BLaER1 treated with 17β-estradiol and CSF1 and Interleukin-3, amounts not matched to agents 10 nM and 100 nM (cell line): ENCODE results near the gene RERE.
A peak's percentile ranks its signal among the peaks of the same experiment; 100 is the strongest.

Experiments
- H3K27ac ChIP-seq, 11 experiments: shearing (Covaris generic); formaldehyde crosslinking; 2 replicates each; pipeline ENCODE4 v1.8.1; 2022
- H3K27me3 ChIP-seq, 11 experiments: shearing (Covaris generic); formaldehyde crosslinking; 2 replicates each; pipeline ENCODE4 v1.8.1; 2022
- H3K36me3 ChIP-seq, 11 experiments: shearing (Covaris generic); formaldehyde crosslinking; 2 replicates each; pipeline ENCODE4 v1.8.1; 2022
- H3K4me1 ChIP-seq, 10 experiments: shearing (Covaris generic); formaldehyde crosslinking; 2 replicates each; pipeline ENCODE4 v1.8.1; 2022
- H3K4me2 ChIP-seq, 11 experiments: shearing (Covaris generic); formaldehyde crosslinking; 2 replicates each; pipeline ENCODE4 v1.8.1; 2022
- H3K4me3 ChIP-seq, 10 experiments: shearing (Covaris generic); formaldehyde crosslinking; 2 replicates each; pipeline ENCODE4 v1.8.1; 2022
- H3K9ac ChIP-seq, 11 experiments: shearing (Covaris generic); formaldehyde crosslinking; 2 replicates each; pipeline ENCODE4 v1.8.1; 2022
- H3K9me3 ChIP-seq, 11 experiments: shearing (Covaris generic); formaldehyde crosslinking; replicated peaks in 1 of 11; 2 replicates each; pipeline ENCODE4 v1.8.1; 2022
- H4K20me1 ChIP-seq, 11 experiments: shearing (Covaris generic); formaldehyde crosslinking; 2 replicates each; pipeline ENCODE4 v1.8.1; 2022
- Cebpa-rat ChIP-seq, 11 experiments: shearing (Covaris generic); IDR thresholded peaks; 2 replicates each; pipeline ENCODE4 v1.8.1; 2022

The RERE gene

GRCh38 chr1:8402109-8402710 lies 415.2 kb downstream of the RERE start:
- no peak for TF ChIP-seq Cebpa-rat (IDR thresholded peaks at IDR 0.05)
- Histone ChIP-seq H3K9ac (no peak overlapping the region), H3K36me3 (peaks cover 41 to 89% (median 65%) of the 10 kb centered on the region in 11 experiments)

GRCh38 chr1:8398677-8399076 lies 418.8 kb downstream of the RERE start:
- Histone ChIP-seq H3K9ac (no peak overlapping the region), H3K4me2 (peak overlapping the region; percentile 76 to 92 (median 85); a peak in 21 of 22 replicates), H3K9me3 (peaks cover 0 to 17% (median 0%) of the 10 kb centered on the region in 11 experiments; a peak in 6 of 22 replicates), H4K20me1 (peaks cover 52 to 100% (median 79%) of the 10 kb centered on the region in 11 experiments), H3K4me1 (peaks cover 47 to 58% (median 52%) of the 10 kb centered on the region in 10 experiments), H3K4me3 (no peak overlapping the region), H3K27ac (no peak overlapping the region), H3K27me3 (no peaks in the 10 kb centered on the region), H3K36me3 (peaks cover 24 to 65% (median 39%) of the 10 kb centered on the region in 11 experiments)
- no peak for TF ChIP-seq Cebpa-rat (IDR thresholded peaks at IDR 0.05)

More at GRCh38 chr1:8402109-8402710, 415.2 kb downstream of the RERE start:
- Histone ChIP-seq H3K4me2 (no peak overlapping the region), H3K9me3 (peaks cover 0 to 17% (median 0%) of the 10 kb centered on the region in 11 experiments; a peak in 7 of 22 replicates), H3K4me3 (no peak overlapping the region), H3K27ac (no peak overlapping the region), H3K27me3 (no peaks in the 10 kb centered on the region), H3K4me1 (peaks cover 16 to 23% (median 17%) of the 10 kb centered on the region in 10 experiments), H4K20me1 (peaks cover 46 to 100% (median 79%) of the 10 kb centered on the region in 11 experiments)

- Histone ChIP-seq H3K9me3 (peaks cover 0 to 17% (median 0%) of the 10 kb centered on the region in 11 experiments; a peak in 6 of 22 replicates), H3K27ac (peak overlapping the region in 2 of 11 experiments; percentile 3 to 73; a peak in 1 of 22 replicates), H3K4me3 (no peak overlapping the region), H3K27me3 (no peaks in the 10 kb centered on the region), H3K4me1 (peaks cover 47 to 64% (median 55%) of the 10 kb centered on the region in 10 experiments), H3K4me2 (peak overlapping the region; percentile 76 to 92 (median 85)), H3K36me3 (peaks cover 25 to 65% (median 43%) of the 10 kb centered on the region in 11 experiments), H3K9ac (no peak overlapping the region), H4K20me1 (peaks cover 57 to 100% (median 79%) of the 10 kb centered on the region in 11 experiments)
- TF ChIP-seq Cebpa-rat (IDR thresholded peaks at IDR 0.05) = no peak
Measured at GRCh38 chr1:8398086-8398485, 419.4 kb downstream of the RERE start.

- H3K27me3 ChIP-seq = no peaks in the 10 kb centered on the region
- H3K4me2 ChIP-seq = peak overlapping the region; percentile 76 to 92 (median 85)
- no peak for TF ChIP-seq Cebpa-rat (IDR thresholded peaks at IDR 0.05)
- peaks cover 0 to 17% (median 0%) of the 10 kb centered on the region in 11 experiments; a peak in 6 of 22 replicates for H3K9me3 ChIP-seq
- peaks cover 63 to 100% (median 79%) of the 10 kb centered on the region in 11 experiments for H4K20me1 ChIP-seq
- no peak overlapping the region; a peak in 1 of 22 replicates for H3K9ac ChIP-seq
- H3K4me3 ChIP-seq = no peak overlapping the region
- peaks cover 47 to 65% (median 61%) of the 10 kb centered on the region in 10 experiments for H3K4me1 ChIP-seq
- H3K27ac ChIP-seq = peak overlapping the region in 2 of 11 experiments; percentile 3 to 73; a peak in 1 of 22 replicates
- H3K36me3 ChIP-seq = peaks cover 25 to 65% (median 44%) of the 10 kb centered on the region in 11 experiments
Measured at GRCh38 chr1:8397511-8397910, 419.9 kb downstream of the RERE start.

- Histone ChIP-seq H3K4me3 (no peak overlapping the region), H3K27me3 (no peaks in the 10 kb centered on the region), H4K20me1 (peaks cover 64 to 100% (median 78%) of the 10 kb centered on the region in 11 experiments), H3K36me3 (peaks cover 20 to 65% (median 42%) of the 10 kb centered on the region in 11 experiments; a peak in 21 of 22 replicates), H3K4me2 (peak overlapping the region; percentile 76 to 92 (median 85)), H3K27ac (peak overlapping the region in 3 of 11 experiments; percentile 3 to 73 (median 35); a peak in 2 of 22 replicates), H3K4me1 (peaks cover 47 to 65% (median 63%) of the 10 kb centered on the region in 10 experiments), H3K9ac (peak overlapping the region in 2 of 11 experiments; percentile 10 to 56; a peak in 2 of 22 replicates), H3K9me3 (peaks cover 0 to 15% (median 0%) of the 10 kb centered on the region in 11 experiments; a peak in 6 of 22 replicates)
- TF ChIP-seq Cebpa-rat (IDR thresholded peaks at IDR 0.05) = no peak
Measured at GRCh38 chr1:8396786-8397406, 420.5 kb downstream of the RERE start.

- H3K4me2 ChIP-seq = peak overlapping the region; percentile 76 to 92 (median 85)
- H3K27me3 ChIP-seq = no peaks in the 10 kb centered on the region
- H3K27ac ChIP-seq = peak overlapping the region in 9 of 11 experiments; percentile 45 to 73 (median 59); a peak in 17 of 22 replicates
- peaks cover 0 to 15% (median 0%) of the 10 kb centered on the region in 11 experiments; a peak in 5 of 22 replicates for H3K9me3 ChIP-seq
- peaks cover 66 to 100% (median 78%) of the 10 kb centered on the region in 11 experiments for H4K20me1 ChIP-seq
- H3K4me3 ChIP-seq = peak overlapping the region in 9 of 10 experiments; percentile 9 to 53 (median 33); a peak in 11 of 20 replicates
- TF ChIP-seq Cebpa-rat (IDR thresholded peaks at IDR 0.05) = no peak
- H3K36me3 ChIP-seq = peaks cover 14 to 65% (median 37%) of the 10 kb centered on the region in 11 experiments; a peak in 21 of 22 replicates
- H3K9ac ChIP-seq = peak overlapping the region in 8 of 11 experiments; percentile 3 to 56 (median 47); a peak in 11 of 22 replicates
- peaks cover 48 to 70% (median 65%) of the 10 kb centered on the region in 10 experiments for H3K4me1 ChIP-seq
Measured at GRCh38 chr1:8396083-8396785, 421.2 kb downstream of the RERE start.

- Histone ChIP-seq H3K27ac (peak overlapping the region in 10 of 11 experiments; percentile 31 to 73 (median 58); a peak in 19 of 22 replicates), H3K4me1 (peaks cover 56 to 77% (median 71%) of the 10 kb centered on the region in 10 experiments), H3K9me3 (peaks cover 0 to 14% (median 0%) of the 10 kb centered on the region in 11 experiments; a peak in 4 of 22 replicates), H3K4me3 (peak overlapping the region in 9 of 10 experiments; percentile 9 to 53 (median 33); a peak in 14 of 20 replicates), H3K36me3 (peaks cover 10 to 65% (median 33%) of the 10 kb centered on the region in 11 experiments), H4K20me1 (peaks cover 70 to 100% (median 84%) of the 10 kb centered on the region in 11 experiments), H3K27me3 (no peaks in the 10 kb centered on the region), H3K9ac (peak overlapping the region in 9 of 11 experiments; percentile 11 to 56 (median 45); a peak in 14 of 22 replicates), H3K4me2 (peak overlapping the region; percentile 76 to 92 (median 85))
- TF ChIP-seq Cebpa-rat (IDR thresholded peaks at IDR 0.05) = no peak
Measured at GRCh38 chr1:8395433-8395866, 422.0 kb downstream of the RERE start.
